Activated gamma-delta T cell (primary cell): Measurements from ENCODE around the gene L3MBTL2.
"Not testable (repeated sequence)": the region's sequence is repeated elsewhere in the genome, so short reads cannot be mapped to it uniquely, and the experiment has no call there.

Source experiments
- DNase-seq: peaks from one replicate; lab custom pipeline; 2025; lab: John Stamatoyannopoulos, UW
- total RNA-seq, 2 donors: gene quantifications; one replicate each; lab custom pipeline; 2026; lab: John Stamatoyannopoulos, UW

Gene L3MBTL2
- total RNA-seq, result 77.6 to 78.8 reads per million in 2 donors

GRCh38 chr22:41204992-41205900 is at the start of gene L3MBTL2:
L3MBTL2 (plus strand) TSS chr22:41205312; CDS start chr22:41205363, 51 bp downstream.
- peak; percentile 92 for DNase-seq

GRCh38 chr22:41157083-41157482 is 48.0 kb upstream of the L3MBTL2 start:
- DNase-seq, result no peak

- no peak for DNase-seq
These were observed 36.0 kb upstream of the L3MBTL2 start for GRCh38 chr22:41169157-41169556.

- no peak for DNase-seq
These were observed 33.1 kb upstream of the L3MBTL2 start for GRCh38 chr22:41171996-41172395.

GRCh38 chr22:41175546-41175945 is 29.6 kb upstream of the L3MBTL2 start:
- no peak for DNase-seq

GRCh38 chr22:41177040-41177621 is 28.0 kb upstream of the L3MBTL2 start:
- DNase-seq, result no peak

DNA sequence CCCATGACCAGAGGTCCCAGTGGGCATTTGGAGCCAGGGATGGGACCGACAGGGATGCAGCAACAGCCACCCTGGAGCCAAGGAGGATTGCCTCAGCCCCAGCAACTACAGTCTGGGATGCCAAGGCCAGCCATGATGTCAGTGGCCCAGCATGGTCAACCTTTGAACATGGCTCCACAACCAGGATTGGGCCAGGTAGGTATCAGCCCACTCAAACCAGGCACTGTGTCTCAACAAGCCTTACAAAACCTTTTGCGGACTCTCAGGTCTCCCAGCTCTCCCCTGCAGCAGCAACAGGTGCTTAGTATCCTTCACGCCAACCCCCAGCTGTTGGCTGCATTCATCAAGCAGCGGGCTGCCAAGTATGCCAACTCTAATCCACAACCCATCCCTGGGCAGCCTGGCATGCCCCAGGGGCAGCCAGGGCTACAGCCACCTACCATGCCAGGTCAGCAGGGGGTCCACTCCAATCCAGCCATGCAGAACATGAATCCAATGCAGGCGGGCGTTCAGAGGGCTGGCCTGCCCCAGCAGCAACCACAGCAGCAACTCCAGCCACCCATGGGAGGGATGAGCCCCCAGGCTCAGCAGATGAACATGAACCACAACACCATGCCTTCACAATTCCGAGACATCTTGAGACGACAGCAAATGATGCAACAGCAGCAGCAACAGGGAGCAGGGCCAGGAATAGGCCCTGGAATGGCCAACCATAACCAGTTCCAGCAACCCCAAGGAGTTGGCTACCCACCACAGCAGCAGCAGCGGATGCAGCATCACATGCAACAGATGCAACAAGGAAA is 27.3 kb upstream of the L3MBTL2 start:
- no peak for DNase-seq

GRCh38 chr22:41178425-41178975 is 26.6 kb upstream of the L3MBTL2 start:
- no peak for DNase-seq

DNA sequence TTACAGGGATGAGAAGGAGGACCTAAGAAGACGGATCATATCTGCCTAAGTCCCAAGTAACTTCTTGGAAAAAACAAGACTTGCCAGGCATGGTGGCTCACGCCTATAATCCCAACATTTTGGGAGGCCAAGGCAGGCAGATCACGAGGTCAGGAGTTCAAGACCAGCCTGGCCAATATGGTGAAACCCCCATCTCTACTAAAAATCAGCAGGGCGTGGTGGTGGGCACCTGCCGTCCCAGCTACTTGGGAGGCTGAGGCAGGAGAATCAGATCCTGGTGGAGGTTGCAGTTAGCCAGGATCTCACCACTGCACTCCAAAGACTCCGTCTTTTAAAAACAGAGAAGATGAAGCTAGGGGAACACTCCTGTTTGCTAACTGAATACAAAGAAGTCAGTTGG is 24.8 kb upstream of the L3MBTL2 start:
- not testable (repeated sequence) for DNase-seq

DNA sequence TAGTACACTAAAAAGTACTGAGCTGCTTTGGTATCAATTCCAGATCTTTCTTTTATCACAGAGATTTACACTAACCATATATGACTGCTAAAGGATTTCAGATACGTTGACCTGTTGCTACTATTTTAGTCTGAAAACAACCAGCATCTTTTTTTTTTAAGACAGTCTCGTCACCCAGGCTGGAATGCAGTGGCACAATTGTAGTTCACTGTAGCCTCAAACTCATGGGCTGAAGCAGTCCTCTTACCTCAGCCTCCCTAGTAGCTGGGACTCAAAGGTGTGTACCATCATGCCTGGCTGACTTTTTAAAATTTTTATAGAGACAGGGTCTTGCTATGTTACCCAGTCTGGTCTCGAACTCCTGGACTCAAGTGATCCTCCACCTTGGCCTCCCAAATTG is 24.2 kb upstream of the L3MBTL2 start:
- DNase-seq, result no peak

DNA sequence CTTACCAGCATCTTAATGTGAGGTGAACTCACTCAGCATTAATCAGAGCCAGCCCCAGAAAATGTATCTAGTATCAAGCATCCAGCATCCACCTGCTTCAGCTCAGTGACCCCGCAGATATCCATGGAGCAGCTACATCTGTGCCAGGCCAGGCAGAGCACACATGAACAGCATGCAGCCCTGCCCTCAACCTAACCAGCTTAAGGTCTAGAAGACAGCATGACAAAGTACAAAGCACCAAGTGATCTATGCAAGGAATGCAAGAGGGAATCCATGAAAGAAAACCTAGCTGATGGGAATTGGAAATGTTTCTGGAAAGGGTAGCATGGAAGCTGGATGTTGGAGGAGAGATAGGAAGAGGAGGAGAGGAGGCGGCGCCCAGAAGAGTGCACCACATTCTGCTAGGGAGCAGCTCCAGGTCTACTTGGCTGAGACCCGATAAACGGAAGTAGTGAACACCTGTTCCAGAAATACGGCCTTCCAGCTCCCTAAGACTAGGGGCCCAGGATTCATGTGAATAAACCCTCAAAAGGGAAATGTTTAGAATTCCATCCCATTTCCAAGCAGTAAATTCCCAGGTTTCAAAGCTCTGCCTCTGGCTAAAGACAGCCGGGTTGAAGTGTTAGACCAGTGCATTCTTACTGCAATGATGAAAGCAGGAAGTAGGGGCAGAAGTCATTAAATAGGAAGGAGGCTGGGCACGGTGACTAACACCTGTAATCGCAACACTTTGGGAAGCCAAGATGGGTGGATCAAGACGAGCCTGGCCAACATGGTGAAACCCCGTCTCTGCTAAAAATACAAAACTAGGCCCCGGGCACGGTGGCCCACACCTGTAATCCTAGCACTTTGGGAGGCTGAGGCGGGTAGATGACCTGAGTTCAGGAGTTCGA is 23.5 kb upstream of the L3MBTL2 start:
- no peak for DNase-seq

GRCh38 chr22:41184679-41185078 is 20.4 kb upstream of the L3MBTL2 start:
- no peak for DNase-seq

GRCh38 chr22:41191467-41191866 is 13.6 kb upstream of the L3MBTL2 start:
- DNase-seq, result no peak

- no peak for DNase-seq
These were observed 11.3 kb upstream of the L3MBTL2 start for GRCh38 chr22:41193829-41194228.

DNA sequence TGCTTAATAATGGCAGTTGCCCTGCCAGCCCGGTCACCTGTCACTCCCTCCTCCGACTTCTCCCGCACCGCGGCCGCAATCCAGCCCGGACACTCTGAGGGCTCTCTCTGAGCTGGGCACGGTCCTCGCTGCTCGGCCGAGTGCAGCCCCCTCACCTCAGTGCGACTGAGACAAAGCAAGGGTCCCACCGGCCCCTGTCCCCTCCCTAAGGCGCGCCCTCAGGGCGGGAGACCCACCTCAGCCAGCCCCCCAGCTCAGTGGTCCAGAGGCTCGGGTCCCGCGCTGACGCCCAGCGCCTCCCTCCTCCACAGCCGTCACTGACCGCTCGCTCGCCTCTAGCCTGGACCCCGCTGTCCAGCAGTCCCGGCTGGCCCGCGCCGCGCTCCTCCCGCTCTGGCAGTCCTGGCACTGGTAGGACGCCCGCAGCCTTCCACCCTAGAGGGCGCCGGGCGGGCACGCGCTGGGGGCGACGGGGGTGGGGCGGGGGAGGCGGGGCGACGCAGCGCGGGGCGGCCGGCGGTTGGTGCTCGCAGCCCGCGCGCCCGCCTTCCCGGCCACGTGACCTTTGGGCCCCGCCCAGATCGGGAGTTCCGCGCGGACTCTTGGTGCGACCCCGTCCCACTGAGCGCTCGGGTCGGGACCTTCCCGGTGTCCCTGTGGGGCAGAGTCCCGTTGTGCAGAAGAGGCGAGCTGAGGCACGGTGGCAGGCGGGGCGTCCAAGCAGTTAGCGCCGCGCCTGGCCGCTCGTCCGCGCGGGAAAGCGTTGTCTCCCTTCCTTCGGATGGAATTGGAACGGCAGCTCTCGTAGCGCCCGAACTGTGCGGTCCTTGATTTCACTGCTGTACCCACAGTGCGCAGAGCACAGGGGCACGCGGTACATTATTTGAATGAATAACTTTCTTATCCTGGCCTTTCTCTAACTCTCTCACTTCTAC is 7.8 kb upstream of the L3MBTL2 start:
- DNase-seq, result peak; percentile 77

DNA sequence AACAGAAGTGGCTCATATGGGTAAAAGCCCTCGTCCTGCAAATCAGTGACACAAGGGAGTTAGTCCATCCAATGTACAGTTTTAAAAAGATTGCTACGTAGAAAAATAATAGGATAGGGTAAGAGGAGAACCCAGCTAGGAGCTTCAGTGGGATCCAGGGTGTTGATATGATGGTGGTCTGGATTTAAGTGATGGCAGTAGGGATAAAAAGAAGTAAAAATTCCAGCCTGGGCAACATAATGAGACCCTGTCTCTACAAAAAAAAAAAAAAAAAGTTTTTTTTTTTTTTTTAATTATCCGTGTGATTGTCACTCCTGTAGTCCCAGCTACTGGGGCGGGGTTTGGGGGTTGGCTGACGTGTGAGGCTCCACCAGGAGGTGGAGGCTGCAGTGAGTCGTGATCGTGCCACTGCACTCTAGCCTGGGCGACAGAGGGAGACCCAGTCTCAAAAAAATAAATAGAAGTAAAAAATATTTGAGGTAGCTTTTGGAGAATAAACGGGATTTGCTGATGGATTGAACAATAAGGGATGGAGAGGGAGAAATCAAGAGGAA is 7.0 kb upstream of the L3MBTL2 start:
- DNase-seq, result no peak

GRCh38 chr22:41201141-41201540 is 4.0 kb upstream of the L3MBTL2 start:
- DNase-seq, result no peak

DNA sequence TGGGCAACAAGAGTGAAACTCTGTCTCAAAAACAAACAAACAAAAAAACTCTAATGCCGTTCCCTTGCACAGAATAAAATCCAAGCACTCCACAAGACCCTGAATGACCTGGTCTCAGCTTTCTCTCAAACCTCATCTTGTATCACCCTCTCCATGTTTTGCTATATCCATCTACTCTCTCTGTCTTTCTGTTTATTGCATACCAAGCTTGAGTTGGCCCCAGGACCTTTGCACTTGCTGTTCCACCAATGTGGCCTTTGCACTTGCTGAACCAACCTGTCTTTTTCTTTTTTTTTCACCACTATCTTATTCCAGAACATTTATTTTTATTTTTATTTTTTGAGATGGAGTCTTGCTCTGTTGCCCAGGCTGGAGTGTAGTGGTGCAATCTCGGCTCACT is 2.0 kb upstream of the L3MBTL2 start:
- DNase-seq, result no peak

- DNase-seq, result no peak
These were observed 1.0 kb upstream of the L3MBTL2 start for GRCh38 chr22:41204066-41204465.

DNA sequence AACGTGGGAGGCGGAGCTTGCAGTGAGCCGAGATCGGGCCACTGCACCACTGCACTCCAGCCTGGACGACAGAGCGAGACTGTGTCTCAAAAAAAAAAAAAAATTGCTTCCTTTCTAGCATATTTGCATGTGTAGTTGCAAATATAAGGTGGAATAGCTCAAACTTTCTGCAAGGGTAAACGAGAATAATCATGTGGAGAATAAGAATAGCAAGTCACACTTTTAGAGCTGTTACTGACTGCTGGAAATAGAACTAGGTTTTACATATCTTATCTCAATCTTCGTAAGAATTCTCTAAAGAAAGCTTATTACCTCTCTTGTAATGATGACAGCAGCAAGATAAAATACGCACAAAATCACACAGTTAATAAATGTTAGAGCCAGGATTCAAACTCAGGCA is 1.6 kb downstream of the L3MBTL2 start:
- no peak for DNase-seq
